Esophagus squamous epithelium (tissue), 4 donors: Measurements from ENCODE around the gene SYCP2.

ENCODE experiments used
- CTCF ChIP-seq, 6 experiments: fragments of 450-650 bp in 4 of 6; fragments of 200-600 bp in 2 of 6; sonication (generic) in 2 of 6; IDR thresholded peaks; one replicate each; pipeline ENCODE4 v1.5.1; 2016 to 2019; ENCODE audit warnings: antibody characterized with exemption in 6 of 6, mild to moderate bottlenecking in 4 of 6, moderate library complexity in 4 of 6
- POLR2A ChIP-seq, 4 donors: fragments of 450-650 bp; IDR thresholded peaks; one replicate each; pipeline ENCODE4 v1.6.1; 2017; ENCODE audit warnings: antibody characterized with exemption in 4 of 4, mild to moderate bottlenecking in 4 of 4, moderate library complexity in 3 of 4

DNA sequence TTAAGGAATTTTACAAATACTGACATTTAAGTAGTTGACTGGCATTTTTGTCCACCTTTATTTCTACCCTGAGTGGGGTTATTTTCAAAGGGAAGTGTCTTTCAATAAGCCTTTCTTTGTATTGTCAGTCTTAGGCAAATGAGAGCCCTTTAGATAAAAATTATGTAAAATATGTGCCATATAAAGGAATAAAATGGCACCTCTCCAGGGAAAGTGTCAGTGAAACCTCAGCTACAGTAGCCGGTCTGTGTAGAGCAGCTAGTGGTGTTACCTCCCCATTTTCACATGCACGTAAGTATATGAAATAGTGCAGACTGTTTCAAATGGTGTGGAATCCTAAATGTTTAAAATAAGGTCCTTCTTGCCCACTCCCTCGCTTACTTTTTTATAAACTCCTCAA, 11.7 kb upstream of the SYCP2 start:
- no peak for TF ChIP-seq CTCF (IDR thresholded peaks at IDR 0.05)
- TF ChIP-seq POLR2A (IDR thresholded peaks at IDR 0.05), result no peak
